T-helper 9 cell (primary cell): Measurements from ENCODE around the gene PTPRN2.
"Not testable (repeated sequence)": the region's sequence is repeated elsewhere in the genome, so short reads cannot be mapped to it uniquely, and the experiment has no call there.

Experiments used
- DNase-seq: peaks from one replicate; pipeline ENCODE4 v3.0.0-alpha.2; 2020

PTPRN2 gene

GRCh38 chr7:157980341-157980731 is 607.3 kb downstream of the PTPRN2 start:
- not testable (repeated sequence) for DNase-seq

GRCh38 chr7:157979636-157980340 is 607.8 kb downstream of the PTPRN2 start:
- DNase-seq, result no peak

GRCh38 chr7:157978766-157979165 is 608.9 kb downstream of the PTPRN2 start:
- DNase-seq, result no peak

- no peak for DNase-seq
Measured at GRCh38 chr7:157977717-157978496, 609.7 kb downstream of the PTPRN2 start.

GRCh38 chr7:157977306-157977705 is 610.3 kb downstream of the PTPRN2 start:
- no peak for DNase-seq

GRCh38 chr7:157976406-157976805 is 611.2 kb downstream of the PTPRN2 start:
- no peak for DNase-seq

- no peak for DNase-seq
Measured at GRCh38 chr7:157975401-157976372, 611.9 kb downstream of the PTPRN2 start.

- no peak for DNase-seq
Measured at GRCh38 chr7:157974678-157975230, 612.9 kb downstream of the PTPRN2 start.

GRCh38 chr7:157973971-157974677 is 613.5 kb downstream of the PTPRN2 start:
- no peak for DNase-seq

- no peak for DNase-seq
Measured at GRCh38 chr7:157972914-157973313, 614.7 kb downstream of the PTPRN2 start.

- DNase-seq, result no peak
Measured at GRCh38 chr7:157971501-157971900, 616.1 kb downstream of the PTPRN2 start.

- no peak for DNase-seq
Measured at GRCh38 chr7:157970744-157971143, 616.9 kb downstream of the PTPRN2 start.

- DNase-seq, result no peak
Measured at GRCh38 chr7:157969995-157970394, 617.6 kb downstream of the PTPRN2 start.

GRCh38 chr7:157966490-157966889 is 621.1 kb downstream of the PTPRN2 start:
- DNase-seq, result no peak

GRCh38 chr7:157964521-157964920 is 623.1 kb downstream of the PTPRN2 start:
- no peak for DNase-seq

- DNase-seq, result no peak
Measured at GRCh38 chr7:157964016-157964415, 623.6 kb downstream of the PTPRN2 start.

GRCh38 chr7:157963526-157963925 is 624.1 kb downstream of the PTPRN2 start:
- DNase-seq, result no peak

- no peak for DNase-seq
Measured at GRCh38 chr7:157962458-157963306, 624.9 kb downstream of the PTPRN2 start.

GRCh38 chr7:157961731-157962457 is 625.7 kb downstream of the PTPRN2 start:
- DNase-seq, result no peak

GRCh38 chr7:157955348-157955999 is 632.1 kb downstream of the PTPRN2 start:
- no peak for DNase-seq
